H1 (cell line): ENCODE measurements around the gene SLC12A8. TPM values are rescaled to one million over a fixed set of nuclear protein-coding genes. Genes with fewer than 3 reads are reported as not detected.

Source experiments
- CTCF ChIA-PET: fragments of 300-600 bp; sonication (Branson Sonifier 250); formaldehyde crosslinking; loops from one replicate; lab custom pipeline; 2021; ENCODE audit not compliant: partially characterized antibody; lab: Charles Lee
- POLR2A ChIA-PET: fragments of 300-600 bp; sonication (Branson Sonifier 250); formaldehyde crosslinking; loops from one replicate; lab custom pipeline; 2021; ENCODE audit warnings: inconsistent platforms; ENCODE audit not compliant: partially characterized antibody; lab: Charles Lee
- DNase-seq, 2 experiments: peaks; one replicate each; pipeline versions ENCODE4 v3.0.0 to v3.0.0-alpha.2; 2010 to 2022; ENCODE audit warnings: low spot score in 2 of 2, low read depth in 1 of 2, mixed read lengths in 1 of 2
- FAIRE-seq: peaks from 2 replicates; lab custom pipeline; 2011; peaks lifted over from hg19 to GRCh38; lab: Jason Lieb, UNC
- H2AFZ ChIP-seq: 2 replicates; pipeline ENCODE4 v1.8.1; 2012; ENCODE audit warnings: low read length, inconsistent platforms
- H2AK5ac ChIP-seq: 2 replicates; pipeline ENCODE4 v1.6.1; 2013; ENCODE audit warnings: low read depth, low read length
- H2BK120ac ChIP-seq: replicated peaks from 2 replicates; pipeline ENCODE3; 2013; ENCODE audit warnings: low read depth, low read length, inconsistent platforms
- H2BK12ac ChIP-seq: 2 replicates; pipeline ENCODE4 v1.6.1; 2013; ENCODE audit warnings: low read depth, low read length
- H2BK15ac ChIP-seq: 2 replicates; pipeline ENCODE4 v1.6.1; 2013; ENCODE audit warnings: low read length
- H2BK20ac ChIP-seq: 2 replicates; pipeline ENCODE4 v1.6.1; 2013; ENCODE audit warnings: low read length
- H2BK5ac ChIP-seq: 2 replicates; pipeline ENCODE4 v1.6.1; 2013; ENCODE audit warnings: low read depth, low read length
- H3K14ac ChIP-seq: 2 replicates; pipeline ENCODE4 v1.6.1; 2013; ENCODE audit warnings: inconsistent platforms; ENCODE audit not compliant: insufficient read length
- H3K18ac ChIP-seq: 2 replicates; pipeline ENCODE4 v1.6.1; 2013; ENCODE audit warnings: low read length; ENCODE audit errors: extremely low read depth
- H3K23ac ChIP-seq: 2 replicates; pipeline ENCODE4 v1.6.1; 2013; ENCODE audit warnings: inconsistent platforms; ENCODE audit not compliant: insufficient read length
- H3K23me2 ChIP-seq: 2 replicates; pipeline ENCODE4 v1.6.1; 2013; ENCODE audit warnings: low read depth, low read length
- H3K27ac ChIP-seq: 2 replicates; pipeline ENCODE4 v1.6.1; 2011; ENCODE audit warnings: low read depth, low read length, inconsistent platforms
- H3K27me3 ChIP-seq, 4 experiments: replicated peaks in 1 of 4; 1 replicate in 1 of 4; 2 replicates in 3 of 4; pipeline versions ENCODE4 v1.6.1 to v1.8.1; 2011 to 2013; ENCODE audit warnings: low read length in 3 of 4, mild to moderate bottlenecking in 3 of 4, inconsistent platforms in 2 of 4, mixed read lengths in 2 of 4, moderate library complexity in 1 of 4; ENCODE audit not compliant: control insufficient read depth in 3 of 4, insufficient read depth in 3 of 4; ENCODE audit errors: extremely low read depth in 1 of 4
- H3K36me3 ChIP-seq, 4 experiments: 2 replicates each; pipeline versions ENCODE4 v1.6.1 to v1.8.1; 2011 to 2013; ENCODE audit warnings: mild to moderate bottlenecking in 4 of 4, low read length in 3 of 4, moderate library complexity in 2 of 4, control low read depth in 1 of 4, inconsistent platforms in 1 of 4; ENCODE audit not compliant: insufficient read depth in 4 of 4, control insufficient read depth in 2 of 4
- H3K4ac ChIP-seq: replicated peaks from 2 replicates; pipeline ENCODE3; 2013; ENCODE audit warnings: low read length, low read depth, mixed read lengths, inconsistent platforms; ENCODE audit not compliant: insufficient read length
- H3K4me1 ChIP-seq, 4 experiments: replicated peaks in 1 of 4; 1 replicate in 1 of 4; 2 replicates in 3 of 4; pipeline versions ENCODE4 v1.6.1 to v1.8.1; 2011 to 2013; ENCODE audit warnings: low read length in 3 of 4, inconsistent platforms in 2 of 4, mixed read lengths in 1 of 4; ENCODE audit not compliant: insufficient read depth in 4 of 4, control insufficient read depth in 3 of 4
- H3K4me2 ChIP-seq, 2 experiments: 2 replicates each; pipeline versions ENCODE4 v1.6.1 to v1.8.1; 2011 to 2013; ENCODE audit warnings: low read depth in 2 of 2, low read length in 2 of 2, control low read depth in 1 of 2, inconsistent platforms in 1 of 2, mild to moderate bottlenecking in 1 of 2; ENCODE audit not compliant: insufficient read depth in 1 of 2
- H3K4me3 ChIP-seq, 4 experiments: fragments of 200-600, 300-600 bp in 1 of 4; sonication (generic), shearing (Covaris generic), sonication (Bioruptor Twin) in 1 of 4; 2 replicates each; pipeline versions ENCODE4 v1.5.1 to v1.8.1; 2011 to 2016; ENCODE audit warnings: low read length in 4 of 4, low read depth in 3 of 4, control low read depth in 2 of 4, inconsistent platforms in 2 of 4, mild to moderate bottlenecking in 2 of 4, mixed read lengths in 1 of 4, moderate library complexity in 1 of 4; ENCODE audit not compliant: insufficient read depth in 2 of 4; ENCODE audit errors: extremely low read depth in 1 of 4
- H3K56ac ChIP-seq: replicated peaks from 2 replicates; pipeline ENCODE3; 2013; ENCODE audit warnings: low read depth, mild to moderate bottlenecking, mixed read lengths, low read length, inconsistent platforms; ENCODE audit not compliant: insufficient read length
- H3K79me1 ChIP-seq: 2 replicates; pipeline ENCODE4 v1.6.1; 2013; ENCODE audit warnings: low read depth, low read length, control low read depth
- H3K79me2 ChIP-seq, 2 experiments: 2 replicates each; pipeline versions ENCODE4 v1.6.1 to v1.8.1; 2012 to 2013; ENCODE audit warnings: low read length in 2 of 2, mild to moderate bottlenecking in 2 of 2, inconsistent platforms in 1 of 2; ENCODE audit not compliant: insufficient read depth in 2 of 2, control insufficient read depth in 1 of 2
- H3K9ac ChIP-seq, 4 experiments: replicated peaks in 1 of 4; 1 replicate in 1 of 4; 2 replicates in 3 of 4; pipeline versions ENCODE4 v1.6.1 to v1.8.1; 2011 to 2013; ENCODE audit warnings: low read depth in 3 of 4, low read length in 3 of 4, control low read depth in 2 of 4, mild to moderate bottlenecking in 2 of 4, moderate library complexity in 2 of 4, inconsistent platforms in 1 of 4; ENCODE audit errors: extremely low read depth in 1 of 4
- H3K9me3 ChIP-seq, 2 experiments: 2 replicates each; pipeline versions ENCODE4 v1.6.1 to v1.8.1; 2012 to 2013; ENCODE audit warnings: mild to moderate bottlenecking in 2 of 2, moderate library complexity in 2 of 2, control low read depth in 1 of 2, inconsistent platforms in 1 of 2, low read depth in 1 of 2, low read length in 1 of 2, mixed read lengths in 1 of 2; ENCODE audit not compliant: insufficient read depth in 2 of 2
- H4K20me1 ChIP-seq, 2 experiments: replicated peaks in 1 of 2; 2 replicates each; pipeline versions ENCODE3 to v1.8.1; 2011 to 2013; ENCODE audit warnings: inconsistent platforms in 2 of 2, low read length in 2 of 2, mild to moderate bottlenecking in 1 of 2; ENCODE audit not compliant: insufficient read depth in 2 of 2, control insufficient read depth in 1 of 2
- H4K5ac ChIP-seq: 2 replicates; pipeline ENCODE4 v1.6.1; 2013; ENCODE audit warnings: low read length, low read depth, mixed read lengths, inconsistent platforms; ENCODE audit not compliant: insufficient read length
- H4K8ac ChIP-seq: 2 replicates; pipeline ENCODE4 v1.8.0; 2013; ENCODE audit warnings: mild to moderate bottlenecking, moderate library complexity, low read length, inconsistent platforms; ENCODE audit not compliant: insufficient read depth; ENCODE audit errors: extremely low read depth
- H4K91ac ChIP-seq: replicated peaks from 2 replicates; pipeline ENCODE3; 2013; ENCODE audit warnings: low read length, mixed read lengths, inconsistent platforms; ENCODE audit not compliant: insufficient read length
- CHD1 ChIP-seq: IDR thresholded peaks from 2 replicates; pipeline ENCODE4 v1.6.1; 2012; ENCODE audit warnings: low read depth, low read length, improper control_type of control experiment
- KDM4A ChIP-seq: IDR thresholded peaks from one replicate; pipeline ENCODE4 v1.7.1; 2012; ENCODE audit warnings: low read depth, mild to moderate bottlenecking, moderate library complexity, low read length, inconsistent platforms; ENCODE audit not compliant: severe bottlenecking
- RBBP5 ChIP-seq: IDR thresholded peaks from 2 replicates; pipeline ENCODE4 v1.7.1; 2012; ENCODE audit warnings: low read depth, mild to moderate bottlenecking, inconsistent platforms, low read length, moderate library complexity, borderline replicate concordance
- SP2 ChIP-seq: IDR thresholded peaks from 2 replicates; pipeline ENCODE4 v1.6.1; 2012; ENCODE audit warnings: mild to moderate bottlenecking, low read length, inconsistent platforms
- SUZ12 ChIP-seq: fragments of 200-600 bp; sonication (generic); IDR thresholded peaks from 2 replicates; pipeline ENCODE4 v1.6.1; 2012; ENCODE audit warnings: mild to moderate bottlenecking, inconsistent platforms, low read length, moderate library complexity, mixed read lengths
- WGBS, 2 experiments: shearing (Covaris generic) in 1 of 2; methylation state at CpG; one replicate each; pipeline versions ENCODE4 v1.1.6 to v1.1.7; 2013 to 2015; ENCODE audit warnings: low lambda C conversion rate in 2 of 2, mixed read lengths in 2 of 2, inconsistent platforms in 1 of 2, low coverage in 1 of 2, missing lambda C conversion rate in 1 of 2; ENCODE audit not compliant: insufficient replicate concordance in 2 of 2, insufficient coverage in 1 of 2, insufficient read length in 1 of 2; ENCODE audit errors: extremely low coverage in 1 of 2, missing lambda C conversion rate in 1 of 2; 5-methylcytosine and 5-hydroxymethylcytosine counted together
- polyA plus RNA-seq, 7 experiments: library from polyadenylated mRNA; depleted of rRNA in 3 of 7; stranded (reverse) in 5 of 7; unstranded in 2 of 7; fragments of >200 nt in 5 of 7; fragments of 200-250 nt in 2 of 7; gene quantifications; 1 replicate in 5 of 7; 2 replicates in 1 of 7; 4 replicates in 1 of 7; pipeline versions ENCODE4 v1.2.1 to v1.2.3, GENCODE V29; 2011 to 2013; ENCODE audit warnings: missing spikeins in 2 of 7, mixed read lengths in 2 of 7
- total RNA-seq: library from RNA; stranded (reverse); fragmentation: NEBNext Ultra II Directional; extraction: Animal tissue kit (Norgen Biotek cat#: 25700); gene quantifications from 2 replicates; pipeline ENCODE4 v1.2.1, GENCODE V29; 2021

SLC12A8 gene
- total and polyA plus RNA-seq, 2 of the 8 experiments (the other 6 are each of a cell fraction or from before 2014, with no cell fraction given), result 13.7 to 14.4 TPM

GRCh38 chr3:125080077-125080476 lies 132.5 kb downstream of the SLC12A8 start:
- H3K9ac ChIP-seq, result no peak overlapping the region; a peak in 1 of 7 replicates
- H3K27me3 ChIP-seq, result no peaks in the 10 kb centered on the region
- DNase-seq, result no peak
- peaks cover 0 to 7% (median 1%) of the 10 kb centered on the region in 4 experiments; a peak in 3 of 8 replicates for H3K36me3 ChIP-seq
- no peak overlapping the region for H4K91ac ChIP-seq
- no peak overlapping the region for H3K4ac ChIP-seq
- no peak overlapping the region for H2BK5ac ChIP-seq
- no peak overlapping the region for H3K4me2 ChIP-seq
- no peak overlapping the region for H3K4me3 ChIP-seq
- no peak overlapping the region for H2BK120ac ChIP-seq
- H3K79me1 ChIP-seq, result no peaks in the 10 kb centered on the region
- 100% methylated on average over 1 of the region's 1 CpG; no CpG with 5 or more reads in 1 of the 2 experiments for WGBS, 2 experiments
- CTCF ChIA-PET, result interaction anchor here (0.6 to 1.0 kb wide), 3 partner anchors 85 to 506 kb away, joined by 3 read pairs; no protein-coding TSS in a partner anchor
- no peak overlapping the region for H3K27ac ChIP-seq
- POLR2A ChIA-PET, result no interaction called here
- H2BK12ac ChIP-seq, result no peak overlapping the region
- no peak overlapping the region for H2AFZ ChIP-seq
- H3K9me3 ChIP-seq, result no peaks in the 10 kb centered on the region
- no peak overlapping the region for H4K5ac ChIP-seq
- H3K23ac ChIP-seq, result no peak overlapping the region
- H3K18ac ChIP-seq, result no peak overlapping the region
- H3K23me2 ChIP-seq, result no peaks in the 10 kb centered on the region; the same call in 1 of the 2 replicates
- FAIRE-seq, result no peak
- H2BK15ac ChIP-seq, result no peak overlapping the region
- no peak overlapping the region for H2AK5ac ChIP-seq
- no peaks in the 10 kb centered on the region for H4K20me1 ChIP-seq
- H2BK20ac ChIP-seq, result no peak overlapping the region
- no peak overlapping the region for H4K8ac ChIP-seq
- no peaks in the 10 kb centered on the region for H3K79me2 ChIP-seq
- no peak overlapping the region for H3K56ac ChIP-seq
- no peak overlapping the region for H3K14ac ChIP-seq
- H3K4me1 ChIP-seq, result peaks cover 0 to 6% (median 3%) of the 10 kb centered on the region in 4 experiments; a peak in 5 of 7 replicates
- no peak for TF ChIP-seq CHD1
- TF ChIP-seq RBBP5, result no peak
- no peak for TF ChIP-seq KDM4A
- no peak for TF ChIP-seq SP2
- TF ChIP-seq SUZ12, result no peak
